Stomach (tissue), 9 donors: ENCODE results near the gene PLCL2. TPM values are rescaled to one million over a fixed set of nuclear protein-coding genes. Genes with fewer than 3 reads are reported as not detected.
A peak's percentile ranks its signal among the peaks of the same experiment; 100 is the strongest.

ENCODE experiments used
- DNase-seq, 2 donors: peaks; one replicate each; pipeline versions ENCODE4 v3.0.0 to v3.0.0-alpha.2; 2013 to 2019
- H3K27ac ChIP-seq, 5 donors: fragments of 200-600 bp in 4 of 5; sonication (generic) in 4 of 5; one replicate each; pipeline ENCODE4 v1.5.1; 2013 to 2019; ENCODE audit warnings: mild to moderate bottlenecking in 1 of 5, moderate library complexity in 1 of 5
- H3K27me3 ChIP-seq, 3 donors: fragments of 200-600 bp; sonication (generic); one replicate each; pipeline ENCODE4 v1.5.1; 2017 to 2019; ENCODE audit warnings: mixed run types in 1 of 3
- H3K36me3 ChIP-seq, 4 donors: fragments of 200-600 bp; sonication (generic); 1 replicate in 3 of 4; 2 replicates in 1 of 4; pipeline ENCODE4 v1.5.1; 2016 to 2019
- H3K4me1 ChIP-seq, 4 donors: fragments of 200-600 bp; sonication (generic); one replicate each; pipeline ENCODE4 v1.5.1; 2016 to 2019
- H3K4me3 ChIP-seq, 4 donors: fragments of 200-600 bp; sonication (generic) in 3 of 4; one replicate each; pipeline ENCODE4 v1.5.1; 2016 to 2019; ENCODE audit warnings: mild to moderate bottlenecking in 1 of 4
- H3K9me3 ChIP-seq, 4 donors: fragments of 200-600 bp; sonication (generic); one replicate each; pipeline ENCODE4 v1.5.1; 2016 to 2019
- EP300 ChIP-seq: sonication (generic); formaldehyde crosslinking; IDR thresholded peaks from one replicate; pipeline ENCODE4 v1.6.1; 2017; ENCODE audit warnings: antibody characterized with exemption
- POLR2A ChIP-seq, 4 donors: fragments of 450-650 bp; IDR thresholded peaks; one replicate each; pipeline ENCODE4 v1.6.1; 2016; ENCODE audit warnings: antibody characterized with exemption in 4 of 4, control low read depth in 2 of 4, mild to moderate bottlenecking in 1 of 4, moderate library complexity in 1 of 4
- POLR2AphosphoS5 ChIP-seq, 3 donors: sonication (generic); formaldehyde crosslinking; IDR thresholded peaks; one replicate each; pipeline ENCODE4 v1.6.1; 2016; ENCODE audit warnings: antibody characterized with exemption in 3 of 3
- WGBS, 5 donors: extraction: QIAGEN DNeasy Blood & Tissue Kit in 3 of 5; methylation state at CpG; one replicate each; pipeline versions ENCODE4 v1.1.5 to v1.1.7; 2013 to 2018; 5-methylcytosine and 5-hydroxymethylcytosine counted together
- intact Hi-C: fragments of 100-400 bp; cut with DNase I; formaldehyde crosslinking; loops from one replicate; pipeline ENCODE4 v1.15.1; 2023; ENCODE audit warnings: low total_unique reads
- polyA plus RNA-seq, 3 donors: library from polyadenylated mRNA; stranded (reverse); fragments of 200-250 nt; gene quantifications; one replicate each; pipeline ENCODE4 v1.2.3, GENCODE V29; 2013
- total RNA-seq, 5 donors: library from RNA; depleted of rRNA; stranded (reverse); fragments of >200 nt; gene quantifications; one replicate each; pipeline versions ENCODE4 v1.1.0 to v1.2.3, GENCODE V29; 2014 to 2016
- TF ChIP-seq, protein P1 (sequence below), 7 experiments: fragments of 450-650 bp in 4 of 7; fragments of 200-600 bp in 3 of 7; sonication (generic) in 3 of 7; IDR thresholded peaks; one replicate each; pipeline ENCODE4 v1.5.1; 2016 to 2019; ENCODE audit warnings: antibody characterized with exemption in 7 of 7, control low read depth in 2 of 7, mild to moderate bottlenecking in 1 of 7
- donor health status: healthy with polysubstance abuse.
- donor health status: Bipolar disorder and iron deficiency.
- donor health status: healthy.

The PLCL2 gene
- total and polyA plus RNA-seq, 8 donors, result 1.0 to 34.9 (median 5.7) TPM

DNA sequence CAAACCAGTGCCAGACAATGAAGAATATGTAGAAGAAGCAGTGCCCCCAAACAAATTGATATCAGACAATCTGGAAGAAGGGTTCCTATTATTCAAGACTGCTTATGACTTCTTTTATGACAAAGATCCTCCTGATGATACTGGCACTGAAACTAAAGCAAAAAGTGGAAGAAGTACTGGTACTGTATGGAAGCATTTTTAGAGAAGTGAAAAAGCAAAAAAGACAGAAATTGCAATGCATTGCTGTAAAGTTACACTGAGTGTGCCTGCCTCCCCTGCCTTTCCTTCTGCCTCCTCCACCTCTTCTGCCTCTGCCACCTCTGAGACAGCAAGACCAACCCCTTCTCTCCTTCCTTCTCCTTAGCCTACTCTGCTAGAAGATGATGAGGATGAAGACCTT is 167.6 kb downstream of the PLCL2 start:
- Histone ChIP-seq H3K4me1 (no peaks in the 10 kb centered on the region), H3K27ac (no peak overlapping the region), H3K4me3 (no peak overlapping the region), H3K9me3 (peaks cover 0 to 13% (median 3%) of the 10 kb centered on the region in 4 donors), H3K36me3 (peaks cover 0 to 15% (median 11%) of the 10 kb centered on the region in 4 donors), H3K27me3 (no peaks in the 10 kb centered on the region)
- DNase-seq, result no peak
- TF ChIP-seq, protein P1, sequence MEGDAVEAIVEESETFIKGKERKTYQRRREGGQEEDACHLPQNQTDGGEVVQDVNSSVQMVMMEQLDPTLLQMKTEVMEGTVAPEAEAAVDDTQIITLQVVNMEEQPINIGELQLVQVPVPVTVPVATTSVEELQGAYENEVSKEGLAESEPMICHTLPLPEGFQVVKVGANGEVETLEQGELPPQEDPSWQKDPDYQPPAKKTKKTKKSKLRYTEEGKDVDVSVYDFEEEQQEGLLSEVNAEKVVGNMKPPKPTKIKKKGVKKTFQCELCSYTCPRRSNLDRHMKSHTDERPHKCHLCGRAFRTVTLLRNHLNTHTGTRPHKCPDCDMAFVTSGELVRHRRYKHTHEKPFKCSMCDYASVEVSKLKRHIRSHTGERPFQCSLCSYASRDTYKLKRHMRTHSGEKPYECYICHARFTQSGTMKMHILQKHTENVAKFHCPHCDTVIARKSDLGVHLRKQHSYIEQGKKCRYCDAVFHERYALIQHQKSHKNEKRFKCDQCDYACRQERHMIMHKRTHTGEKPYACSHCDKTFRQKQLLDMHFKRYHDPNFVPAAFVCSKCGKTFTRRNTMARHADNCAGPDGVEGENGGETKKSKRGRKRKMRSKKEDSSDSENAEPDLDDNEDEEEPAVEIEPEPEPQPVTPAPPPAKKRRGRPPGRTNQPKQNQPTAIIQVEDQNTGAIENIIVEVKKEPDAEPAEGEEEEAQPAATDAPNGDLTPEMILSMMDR (IDR thresholded peaks at IDR 0.05), result no peak
- TF ChIP-seq POLR2A (IDR thresholded peaks at IDR 0.05), result no peak
- TF ChIP-seq POLR2AphosphoS5 (IDR thresholded peaks at IDR 0.05), result no peak
- TF ChIP-seq EP300, result no peak
- intact Hi-C loops, result no loop called here

DNA sequence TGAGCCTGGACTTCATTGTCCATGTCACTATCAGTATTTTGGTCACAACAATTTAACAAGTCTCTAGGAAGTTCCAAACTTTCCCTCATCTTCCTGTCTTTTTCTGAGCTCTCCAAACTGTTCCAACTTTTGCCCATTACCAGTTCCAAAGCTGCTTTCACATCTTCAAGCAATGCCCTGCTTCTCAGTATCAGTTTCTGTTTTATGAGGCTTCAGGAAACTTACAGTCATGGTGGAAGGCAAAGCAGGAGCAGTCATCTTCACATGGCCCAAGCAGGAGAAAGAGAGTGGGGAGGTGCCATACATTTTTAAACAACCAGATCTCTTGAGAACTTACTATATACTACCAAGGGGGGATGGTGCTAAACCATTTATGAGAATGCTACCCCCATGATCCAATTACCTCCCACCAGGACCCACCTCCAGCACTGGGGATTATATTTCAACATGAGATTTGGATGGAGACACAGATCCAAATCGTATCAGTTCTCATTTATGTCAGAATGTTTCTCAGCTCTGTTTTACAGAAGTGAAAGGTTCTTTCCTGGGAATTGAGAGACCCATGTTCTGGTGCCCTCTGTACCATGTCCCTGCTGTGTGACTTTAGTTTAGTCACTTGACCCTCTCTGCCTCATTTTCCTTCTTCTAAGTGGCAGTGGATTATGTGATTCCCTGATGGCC is 169.7 kb downstream of the PLCL2 start:
- Histone ChIP-seq H3K27me3 (no peaks in the 10 kb centered on the region), H3K9me3 (peaks cover 0 to 8% (median 0%) of the 10 kb centered on the region in 4 donors), H3K4me1 (no peaks in the 10 kb centered on the region), H3K27ac (peak overlapping the region in 1 of 5 donors; percentile 9), H3K4me3 (no peak overlapping the region), H3K36me3 (no peaks in the 10 kb centered on the region)
- no peak for DNase-seq
- TF ChIP-seq, protein P1 (IDR thresholded peaks at IDR 0.05), result no peak
- TF ChIP-seq EP300 (no peak), POLR2A (IDR thresholded peaks at IDR 0.05) (no peak), POLR2AphosphoS5 (IDR thresholded peaks at IDR 0.05) (no peak)
- 67 to 97% (median 87%) methylated on average over 1 of the region's 1 CpG for WGBS, 5 donors
- intact Hi-C loops, result no loop called here

DNA sequence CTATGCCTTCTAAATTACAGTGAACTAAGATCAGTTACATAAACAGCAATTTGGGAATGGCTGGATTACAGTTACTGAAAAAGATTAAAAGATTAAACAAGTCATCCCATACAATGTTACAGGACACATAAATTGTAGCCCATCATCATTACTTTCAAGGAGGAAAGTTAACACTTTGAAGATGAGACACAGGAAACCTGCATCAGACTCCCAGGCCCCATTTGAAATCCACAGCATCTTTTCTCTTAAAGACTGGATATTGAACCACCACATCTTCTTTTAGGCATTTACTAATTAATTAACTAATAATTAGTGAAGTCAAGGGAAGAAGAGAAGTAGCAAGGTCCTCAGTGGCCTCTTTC is 170.2 kb downstream of the PLCL2 start:
- Histone ChIP-seq H3K4me3 (no peak overlapping the region), H3K9me3 (peaks cover 0 to 8% (median 0%) of the 10 kb centered on the region in 4 donors), H3K4me1 (no peaks in the 10 kb centered on the region), H3K27ac (peak overlapping the region in 1 of 5 donors; percentile 9), H3K36me3 (no peaks in the 10 kb centered on the region), H3K27me3 (no peaks in the 10 kb centered on the region)
- intact Hi-C loops, result no loop called here
- TF ChIP-seq, protein P1 (IDR thresholded peaks at IDR 0.05), result no peak
- no peak for TF ChIP-seq POLR2A (IDR thresholded peaks at IDR 0.05)
- TF ChIP-seq EP300, result no peak
- TF ChIP-seq POLR2AphosphoS5 (IDR thresholded peaks at IDR 0.05), result no peak
- no peak for DNase-seq

DNA sequence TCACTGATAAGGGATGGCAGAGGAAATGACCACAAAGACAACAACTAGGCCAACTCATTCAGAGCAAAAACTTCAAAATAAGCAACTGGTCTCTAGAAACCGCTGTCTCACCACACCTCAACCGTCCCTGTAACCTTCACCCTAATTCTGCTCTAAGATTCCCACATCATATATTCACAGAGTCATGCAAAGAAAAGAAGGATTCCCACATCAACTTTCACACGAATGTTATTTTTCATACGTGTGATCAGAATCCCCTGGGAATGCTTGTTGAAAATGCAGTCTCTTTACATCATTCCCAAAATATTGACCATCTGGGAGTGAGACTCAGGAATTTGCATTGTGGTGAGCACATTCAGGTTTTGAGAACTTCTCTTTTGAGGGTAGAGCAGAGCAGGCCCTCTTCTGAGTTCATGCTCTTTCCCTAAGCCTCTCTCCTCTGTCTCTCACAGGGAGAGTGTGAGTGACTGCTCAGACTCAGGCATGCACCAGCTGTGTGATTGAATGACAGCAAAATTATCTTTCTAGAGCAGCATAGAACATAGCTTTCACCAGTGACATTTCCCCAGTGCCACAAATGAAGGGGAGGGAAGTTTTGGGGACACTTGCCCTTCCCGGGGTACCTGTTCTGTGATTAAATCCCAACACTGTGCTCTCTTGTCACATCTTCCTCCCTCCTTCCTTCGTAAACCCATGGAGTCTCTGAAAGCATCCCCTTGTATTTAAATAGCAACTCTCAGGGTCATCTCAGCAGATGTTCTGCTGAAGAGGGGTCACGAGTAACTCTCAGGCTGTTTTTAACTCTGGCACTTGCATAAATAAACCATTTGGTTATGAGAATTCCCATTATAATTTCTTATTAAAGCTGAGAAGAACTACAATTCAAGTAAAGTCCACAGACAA is 170.9 kb downstream of the PLCL2 start:
- 69 to 82% (median 77%) methylated on average over 7 of the region's 7 CpGs for WGBS, 5 donors
- H3K36me3 ChIP-seq, result no peaks in the 10 kb centered on the region
- H3K4me3 ChIP-seq, result no peak overlapping the region
- no peak for DNase-seq
- peak overlapping the region in 1 of 5 donors; percentile 9 for H3K27ac ChIP-seq
- H3K4me1 ChIP-seq, result no peaks in the 10 kb centered on the region
- intact Hi-C loops, result no loop called here
- no peaks in the 10 kb centered on the region for H3K27me3 ChIP-seq
- peaks cover 0 to 8% (median 0%) of the 10 kb centered on the region in 4 donors for H3K9me3 ChIP-seq
- TF ChIP-seq, protein P1 (IDR thresholded peaks at IDR 0.05), result no peak
- TF ChIP-seq EP300, result no peak
- no peak for TF ChIP-seq POLR2AphosphoS5 (IDR thresholded peaks at IDR 0.05)
